SU-DHL-6 (cell line): ENCODE measurements around the gene MBNL1.

Experiments
- CTCF ChIP-seq: fragments of 200-600 bp; sonication (generic); IDR thresholded peaks from one replicate; pipeline ENCODE4 v1.5.1; 2017; ENCODE audit warnings: antibody characterized with exemption, mild to moderate bottlenecking, low read length, moderate library complexity; ENCODE audit not compliant: insufficient read depth, poor library complexity, severe bottlenecking
- EZH2phosphoT487 ChIP-seq: fragments of 200-600 bp; sonication (generic), shearing (Covaris generic); conservative IDR thresholded peaks from 2 replicates; pipeline ENCODE4 v1.6.1; 2018; ENCODE audit warnings: mild to moderate bottlenecking, antibody characterized with exemption, low read length, moderate library complexity, mixed read lengths

GRCh38 chr3:152291649-152292066 is 22.9 kb downstream of the MBNL1 start:
- no peak for TF ChIP-seq CTCF
- TF ChIP-seq EZH2phosphoT487: no peak
